Mesendoderm (in vitro differentiated cells): ENCODE measurements around the gene GFRAL.

Source experiments
- DNase-seq: peaks from one replicate; pipeline ENCODE4 v3.0.0; 2013
- H2AK5ac ChIP-seq: 2 replicates; pipeline ENCODE4 v1.6.1; 2013; ENCODE audit warnings: low read length, inconsistent platforms
- H2BK120ac ChIP-seq: 2 replicates; pipeline ENCODE4 v1.6.1; 2013; ENCODE audit warnings: low read depth, mild to moderate bottlenecking, low read length, moderate library complexity, mixed read lengths
- H2BK15ac ChIP-seq: replicated peaks from 2 replicates; pipeline ENCODE4 v1.6.1; 2013; ENCODE audit warnings: low read depth, mild to moderate bottlenecking, moderate library complexity
- H2BK5ac ChIP-seq: 2 replicates; pipeline ENCODE4 v1.6.1; 2013; ENCODE audit warnings: low read length, inconsistent platforms
- H3K18ac ChIP-seq: 2 replicates; pipeline ENCODE4 v1.6.1; 2013; ENCODE audit warnings: mild to moderate bottlenecking, low read length, mixed read lengths
- H3K23ac ChIP-seq: one replicate; pipeline ENCODE4 v1.6.1; 2013; ENCODE audit warnings: low read length
- H3K27ac ChIP-seq: 2 replicates; pipeline ENCODE4 v1.5.1; 2013; ENCODE audit warnings: low read depth, mild to moderate bottlenecking, inconsistent platforms, low read length, moderate library complexity
- H3K27me3 ChIP-seq: 2 replicates; pipeline ENCODE4 v1.6.1; 2013; ENCODE audit warnings: low read length, control low read depth, mild to moderate bottlenecking, inconsistent platforms; ENCODE audit not compliant: insufficient read depth, poor library complexity
- H3K36me3 ChIP-seq: 2 replicates; pipeline ENCODE4 v1.6.1; 2013; ENCODE audit warnings: low read length, inconsistent platforms; ENCODE audit not compliant: control insufficient read depth, insufficient read depth
- H3K4ac ChIP-seq: one replicate; pipeline ENCODE4 v1.6.1; 2013; ENCODE audit warnings: low read depth, mild to moderate bottlenecking, low read length, moderate library complexity
- H3K4me1 ChIP-seq: 2 replicates; pipeline ENCODE4 v1.6.1; 2013; ENCODE audit warnings: low read depth, low read length, inconsistent platforms; ENCODE audit not compliant: control insufficient read depth
- H3K4me2 ChIP-seq: 2 replicates; pipeline ENCODE4 v1.6.1; 2013; ENCODE audit warnings: low read length
- H3K4me3 ChIP-seq: 2 replicates; pipeline ENCODE4 v1.5.1; 2013; ENCODE audit warnings: mild to moderate bottlenecking, low read length
- H3K56ac ChIP-seq: one replicate; pipeline ENCODE4 v1.6.1; 2013; ENCODE audit warnings: low read length
- H3K79me1 ChIP-seq: 2 replicates; pipeline ENCODE4 v1.6.1; 2013; ENCODE audit warnings: low read length, inconsistent platforms
- H3K79me2 ChIP-seq: 2 replicates; pipeline ENCODE4 v1.6.1; 2013; ENCODE audit warnings: mild to moderate bottlenecking, low read length; ENCODE audit not compliant: control insufficient read depth, insufficient read depth
- H3K9ac ChIP-seq: 2 replicates; pipeline ENCODE4 v1.6.1; 2013; ENCODE audit warnings: low read length, inconsistent platforms
- H4K5ac ChIP-seq: one replicate; pipeline ENCODE4 v1.6.1; 2013; ENCODE audit warnings: low read length
- H4K8ac ChIP-seq: one replicate; pipeline ENCODE4 v1.6.1; 2013; ENCODE audit warnings: low read depth, mild to moderate bottlenecking, control low read depth, low read length, moderate library complexity
- WGBS: extraction: QIAGEN DNeasy Blood & Tissue Kit; methylation state at CpG from one replicate; pipeline ENCODE4 v1.1.7; 2013; ENCODE audit warnings: low lambda C conversion rate, missing lambda C conversion rate; ENCODE audit not compliant: insufficient coverage; ENCODE audit errors: extremely low coverage; 5-methylcytosine and 5-hydroxymethylcytosine counted together

GFRAL gene

DNA sequence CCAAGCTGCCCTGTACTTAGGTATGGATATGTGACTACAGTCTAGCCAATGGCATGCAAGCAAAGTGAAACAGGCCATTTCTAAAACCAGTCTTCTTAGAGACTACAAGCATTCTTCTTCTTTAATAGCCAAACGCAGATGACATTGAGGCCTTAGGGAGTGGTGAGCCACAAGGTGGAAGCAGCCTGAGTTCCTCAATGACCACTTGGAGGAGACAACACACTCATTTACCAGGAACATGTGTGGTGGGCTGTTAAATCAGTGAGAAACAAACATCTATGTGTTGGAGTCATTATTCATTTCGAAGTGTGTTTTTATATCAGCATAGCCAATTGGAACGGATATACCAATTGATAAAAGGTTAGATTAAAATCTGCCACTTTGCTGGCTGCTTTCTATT, 122.0 kb downstream of the GFRAL start:
- Histone ChIP-seq H3K4ac (no peak overlapping the region), H3K36me3 (no peaks in the 10 kb centered on the region), H2AK5ac (no peak overlapping the region), H4K5ac (no peak overlapping the region), H3K27me3 (no peaks in the 10 kb centered on the region), H3K27ac (no peak overlapping the region), H3K4me2 (no peak overlapping the region), H3K4me1 (no peaks in the 10 kb centered on the region), H3K18ac (no peak overlapping the region), H3K23ac (no peak overlapping the region), H3K4me3 (no peak overlapping the region), H4K8ac (no peak overlapping the region), H3K79me1 (no peaks in the 10 kb centered on the region), H2BK15ac (no peak overlapping the region), H2BK5ac (no peak overlapping the region), H3K9ac (no peak overlapping the region), H3K79me2 (no peaks in the 10 kb centered on the region), H2BK120ac (no peak overlapping the region), H3K56ac (no peak overlapping the region)
- peak; percentile 61 for DNase-seq
- no CpG with 5 or more reads among the region's 3 CpGs for WGBS

DNA sequence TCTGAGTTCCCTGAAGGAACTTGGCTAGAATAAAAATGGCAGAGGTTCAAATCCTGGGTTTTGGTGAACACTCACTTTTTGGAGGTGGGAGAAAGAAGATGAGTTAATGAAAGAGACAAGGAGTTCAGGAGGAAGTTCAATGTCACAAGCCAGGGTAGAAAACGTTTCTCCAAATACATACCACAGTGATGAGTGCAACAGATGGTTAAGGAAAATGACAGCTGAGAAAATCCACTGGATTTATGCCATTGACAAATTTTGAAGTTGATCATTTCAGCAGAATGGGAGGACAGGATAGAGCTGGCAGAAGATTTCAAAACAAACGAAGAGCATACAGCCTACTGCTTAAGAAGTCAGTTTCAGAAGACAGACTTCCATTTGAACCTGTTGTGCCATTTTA, 122.7 kb downstream of the GFRAL start:
- Histone ChIP-seq H3K23ac (no peak overlapping the region), H2BK5ac (no peak overlapping the region)

More for the DNA sequence above, 122.7 kb downstream of the GFRAL start:
- no peaks in the 10 kb centered on the region for H3K79me2 ChIP-seq
- no peaks in the 10 kb centered on the region for H3K27me3 ChIP-seq
- H3K36me3 ChIP-seq, result no peaks in the 10 kb centered on the region
- no peak overlapping the region for H3K9ac ChIP-seq
- H2BK120ac ChIP-seq, result no peak overlapping the region
- H3K79me1 ChIP-seq, result no peaks in the 10 kb centered on the region
- H2BK15ac ChIP-seq, result no peak overlapping the region
- no CpG with 5 or more reads among the region's 2 CpGs for WGBS
- no peak overlapping the region for H4K5ac ChIP-seq
- no peak for DNase-seq
- H3K18ac ChIP-seq, result no peak overlapping the region
- H3K4me1 ChIP-seq, result no peaks in the 10 kb centered on the region
- H3K27ac ChIP-seq, result no peak overlapping the region
- H3K56ac ChIP-seq, result no peak overlapping the region
- no peak overlapping the region for H3K4ac ChIP-seq
- H3K4me2 ChIP-seq, result no peak overlapping the region
- no peak overlapping the region for H3K4me3 ChIP-seq
- H4K8ac ChIP-seq, result no peak overlapping the region
- no peak overlapping the region for H2AK5ac ChIP-seq
